ENCODE results near the gene PGPEP1. TPM values are rescaled to one million over a fixed set of nuclear protein-coding genes. Genes with fewer than 3 reads are reported as not detected.

The PGPEP1 gene
- total RNA-seq, 4 donors from 2014 or later, result 15.6 to 25.2 (median 18.0) TPM

GRCh38 chr19:18294467-18294864, 45.9 kb upstream of the PGPEP1 start:
- ATAC-seq (ENCODE audit: low FRiP score) (no peak), DNase-seq (ENCODE audit: low spot score) (no peak)
- TF ChIP-seq CTCF (IDR thresholded peaks at IDR 0.05), result no peak

- DNase-seq (ENCODE audit: low spot score), result no peak
- no peak for TF ChIP-seq CTCF (IDR thresholded peaks at IDR 0.05)
- ATAC-seq (ENCODE audit: low FRiP score), result no peak
Observed at GRCh38 chr19:18295034-18295451, 45.4 kb upstream of the PGPEP1 start.

GRCh38 chr19:18297308-18297707, 43.1 kb upstream of the PGPEP1 start:
- no peak for ATAC-seq (ENCODE audit: low FRiP score)
- no peak for TF ChIP-seq CTCF (IDR thresholded peaks at IDR 0.05)
- no peak for DNase-seq (ENCODE audit: low spot score)

GRCh38 chr19:18298601-18299000, 41.8 kb upstream of the PGPEP1 start:
- no peak for TF ChIP-seq CTCF (IDR thresholded peaks at IDR 0.05)
- ATAC-seq (ENCODE audit: low FRiP score), result no peak
- DNase-seq (ENCODE audit: low spot score), result no peak

GRCh38 chr19:18299654-18300053, 40.7 kb upstream of the PGPEP1 start:
- ATAC-seq (ENCODE audit: low FRiP score), result no peak
- TF ChIP-seq CTCF (IDR thresholded peaks at IDR 0.05), result no peak
- DNase-seq (ENCODE audit: low spot score), result no peak

- DNase-seq (ENCODE audit: low spot score) (no peak), ATAC-seq (ENCODE audit: low FRiP score) (peak; percentile 78)
- TF ChIP-seq CTCF (IDR thresholded peaks at IDR 0.05), result no peak
Observed at GRCh38 chr19:18300930-18301717, 39.3 kb upstream of the PGPEP1 start.

- no peak for DNase-seq (ENCODE audit: low spot score)
- ATAC-seq (ENCODE audit: low FRiP score), result no peak
- TF ChIP-seq CTCF (IDR thresholded peaks at IDR 0.05), result no peak
Observed at GRCh38 chr19:18301718-18302111, 38.7 kb upstream of the PGPEP1 start.
